ENCODE data around the gene CHD2.

Gene CHD2

DNA sequence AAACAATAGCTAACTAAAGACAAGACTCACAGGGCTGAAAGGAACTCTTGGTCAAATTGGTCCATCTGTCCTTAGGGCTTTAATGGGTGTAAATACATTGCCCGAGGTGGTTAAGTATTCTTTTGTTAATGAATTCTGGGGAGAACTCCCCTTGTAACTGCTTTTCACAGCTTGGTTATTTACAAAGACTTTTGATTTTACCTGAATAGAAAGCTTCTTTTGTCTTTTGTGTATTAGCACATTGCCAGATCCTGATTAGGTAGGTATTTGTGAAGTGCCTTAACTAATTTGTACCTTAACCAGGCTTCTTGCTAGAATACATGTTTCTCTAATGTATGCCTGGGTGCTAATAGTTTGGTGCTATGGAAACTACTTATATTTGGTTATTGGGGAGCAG, 14.0 kb downstream of the CHD2 start:
- no peaks in the 10 kb centered on the region for H3K27me3 ChIP-seq (ENCODE audit: control insufficient read depth, low read length)
- peaks cover 75% of the 10 kb centered on the region for H3K79me2 ChIP-seq (ENCODE audit: control insufficient read depth, low read length)
- H4K20me1 ChIP-seq (ENCODE audit: control insufficient read depth, insufficient read depth, low read depth, low read length): no peaks in the 10 kb centered on the region
- H3K4me3 ChIP-seq (ENCODE audit: low read length): peak overlapping the region; percentile 67
- no peaks in the 10 kb centered on the region for H3K9me2 ChIP-seq (replicated peaks; ENCODE audit: control insufficient read depth, low read length)
- H3F3A ChIP-seq (ENCODE audit: control insufficient read depth, insufficient read depth): peaks cover 28% of the 10 kb centered on the region
- no peak for TF ChIP-seq EZH2phosphoT487 (IDR thresholded peaks at IDR 0.05; ENCODE audit: borderline replicate concordance, low read length)
- TF ChIP-seq, protein P1, sequence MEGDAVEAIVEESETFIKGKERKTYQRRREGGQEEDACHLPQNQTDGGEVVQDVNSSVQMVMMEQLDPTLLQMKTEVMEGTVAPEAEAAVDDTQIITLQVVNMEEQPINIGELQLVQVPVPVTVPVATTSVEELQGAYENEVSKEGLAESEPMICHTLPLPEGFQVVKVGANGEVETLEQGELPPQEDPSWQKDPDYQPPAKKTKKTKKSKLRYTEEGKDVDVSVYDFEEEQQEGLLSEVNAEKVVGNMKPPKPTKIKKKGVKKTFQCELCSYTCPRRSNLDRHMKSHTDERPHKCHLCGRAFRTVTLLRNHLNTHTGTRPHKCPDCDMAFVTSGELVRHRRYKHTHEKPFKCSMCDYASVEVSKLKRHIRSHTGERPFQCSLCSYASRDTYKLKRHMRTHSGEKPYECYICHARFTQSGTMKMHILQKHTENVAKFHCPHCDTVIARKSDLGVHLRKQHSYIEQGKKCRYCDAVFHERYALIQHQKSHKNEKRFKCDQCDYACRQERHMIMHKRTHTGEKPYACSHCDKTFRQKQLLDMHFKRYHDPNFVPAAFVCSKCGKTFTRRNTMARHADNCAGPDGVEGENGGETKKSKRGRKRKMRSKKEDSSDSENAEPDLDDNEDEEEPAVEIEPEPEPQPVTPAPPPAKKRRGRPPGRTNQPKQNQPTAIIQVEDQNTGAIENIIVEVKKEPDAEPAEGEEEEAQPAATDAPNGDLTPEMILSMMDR (IDR thresholded peaks at IDR 0.05; ENCODE audit: low read depth, low read length, poor library complexity, severe bottlenecking): no peak
- peak overlapping the region; percentile 82 for H3K4me2 ChIP-seq (ENCODE audit: low read length)
- H3K4me1 ChIP-seq (ENCODE audit: control insufficient read depth, low read length): peaks cover 71% of the 10 kb centered on the region
- no peaks in the 10 kb centered on the region for H3K9me3 ChIP-seq (ENCODE audit: control insufficient read depth, insufficient read depth, low read length)
- H3K27ac ChIP-seq (ENCODE audit: low read depth, low read length): peak overlapping the region; percentile 63
- H3K36me3 ChIP-seq (ENCODE audit: control insufficient read depth, low read length): peaks cover 20% of the 10 kb centered on the region

DNA sequence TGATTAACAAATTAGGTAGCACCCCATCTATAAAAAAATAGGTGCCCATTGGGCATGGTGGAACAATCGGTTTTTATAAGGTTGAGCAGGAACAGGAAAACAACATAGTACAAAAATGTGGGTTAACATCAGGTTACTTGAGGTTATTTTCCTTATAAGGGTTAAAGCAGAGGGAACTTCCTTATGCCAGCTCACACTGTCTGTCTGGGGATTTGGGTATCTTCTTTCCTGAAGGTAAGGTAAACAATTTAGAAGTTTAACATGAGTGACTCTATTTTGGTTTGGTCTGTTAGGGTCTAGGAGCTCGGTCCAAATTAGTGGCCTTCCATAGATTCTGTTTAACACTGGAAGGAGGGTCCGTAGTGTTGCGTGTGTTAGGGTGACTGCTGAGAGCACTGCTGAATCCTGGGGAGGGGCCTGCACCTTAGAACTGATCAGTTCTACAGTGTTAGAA, 14.7 kb downstream of the CHD2 start:
- Histone ChIP-seq H3K9me3 (ENCODE audit: control insufficient read depth, insufficient read depth, low read length) (no peaks in the 10 kb centered on the region), H3K4me2 (ENCODE audit: low read length) (peak overlapping the region; percentile 82), H3K4me1 (ENCODE audit: control insufficient read depth, low read length) (peaks cover 68% of the 10 kb centered on the region), H3K27me3 (ENCODE audit: control insufficient read depth, low read length) (no peaks in the 10 kb centered on the region), H4K20me1 (ENCODE audit: control insufficient read depth, insufficient read depth, low read depth, low read length) (no peaks in the 10 kb centered on the region), H3K79me2 (ENCODE audit: control insufficient read depth, low read length) (peaks cover 75% of the 10 kb centered on the region), H3K27ac (ENCODE audit: low read depth, low read length) (peak overlapping the region; percentile 63), H3K4me3 (ENCODE audit: low read length) (peak overlapping the region; percentile 67), H3K9me2 (replicated peaks; ENCODE audit: control insufficient read depth, low read length) (no peaks in the 10 kb centered on the region), H3F3A (ENCODE audit: control insufficient read depth, insufficient read depth) (peaks cover 28% of the 10 kb centered on the region), H3K36me3 (ENCODE audit: control insufficient read depth, low read length) (peaks cover 16% of the 10 kb centered on the region)
- TF ChIP-seq EZH2phosphoT487 (IDR thresholded peaks at IDR 0.05; ENCODE audit: borderline replicate concordance, low read length): no peak
- TF ChIP-seq, protein P1 (IDR thresholded peaks at IDR 0.05; ENCODE audit: low read depth, low read length, poor library complexity, severe bottlenecking): no peak

DNA sequence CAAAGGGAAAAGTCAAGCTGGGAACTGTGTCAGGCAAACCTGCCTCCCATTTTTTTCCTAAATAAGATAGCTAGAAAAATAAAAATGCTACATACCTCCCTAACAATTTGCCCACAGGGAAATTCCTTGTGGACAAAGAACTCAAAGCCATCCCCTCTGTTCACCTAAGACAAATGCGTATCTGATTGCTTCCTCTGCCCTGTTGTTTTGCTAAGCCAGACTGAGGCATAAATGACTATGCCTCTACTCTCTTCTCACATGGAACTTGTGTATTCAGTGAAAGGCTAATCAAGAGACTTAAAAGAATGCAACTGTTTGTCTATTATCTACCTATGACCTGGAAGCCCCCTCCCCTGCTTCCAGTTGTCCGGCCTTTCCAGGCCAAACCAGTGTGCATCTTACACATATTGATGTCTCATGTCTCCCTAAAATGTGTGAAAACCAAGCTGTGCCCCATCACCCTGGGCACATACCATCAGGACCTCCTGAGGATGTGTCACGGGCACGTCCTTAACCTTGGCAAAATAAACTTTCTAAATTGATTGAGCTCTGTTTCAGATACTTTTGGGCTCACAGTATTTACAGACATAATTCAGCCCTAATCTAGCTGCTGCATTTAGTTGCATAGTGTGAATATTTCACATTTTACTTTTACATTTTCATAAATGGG, 15.8 kb downstream of the CHD2 start:
- no peaks in the 10 kb centered on the region for H3K9me3 ChIP-seq (ENCODE audit: control insufficient read depth, insufficient read depth, low read length)
- TF ChIP-seq, protein P1 (IDR thresholded peaks at IDR 0.05; ENCODE audit: low read depth, low read length, poor library complexity, severe bottlenecking): no peak
- no peak for TF ChIP-seq EZH2phosphoT487 (IDR thresholded peaks at IDR 0.05; ENCODE audit: borderline replicate concordance, low read length)
- no peaks in the 10 kb centered on the region for H4K20me1 ChIP-seq (ENCODE audit: control insufficient read depth, insufficient read depth, low read depth, low read length)
- H3F3A ChIP-seq (ENCODE audit: control insufficient read depth, insufficient read depth): peaks cover 28% of the 10 kb centered on the region
- no peaks in the 10 kb centered on the region for H3K27me3 ChIP-seq (ENCODE audit: control insufficient read depth, low read length)
- H3K36me3 ChIP-seq (ENCODE audit: control insufficient read depth, low read length): peaks cover 24% of the 10 kb centered on the region
- peaks cover 76% of the 10 kb centered on the region for H3K79me2 ChIP-seq (ENCODE audit: control insufficient read depth, low read length)
- no peak overlapping the region for H3K4me3 ChIP-seq (ENCODE audit: low read length)
- no peak overlapping the region for H3K4me2 ChIP-seq (ENCODE audit: low read length)
- H3K27ac ChIP-seq (ENCODE audit: low read depth, low read length): 0 out of 2 replicates have a peak overlapping the region, but pooled peaks have one; percentile 0
- H3K9me2 ChIP-seq (replicated peaks; ENCODE audit: control insufficient read depth, low read length): no peaks in the 10 kb centered on the region
- H3K4me1 ChIP-seq (ENCODE audit: control insufficient read depth, low read length): peaks cover 68% of the 10 kb centered on the region
